ENCODE data around the gene SKIDA1.

The SKIDA1 gene

GRCh38 chr10:21529032-21529910, 3.8 kb upstream of the SKIDA1 start:
- ATAC-seq (no peak), DNase-seq (no peak)

- no peak for ATAC-seq
- DNase-seq: no peak
Measured at GRCh38 chr10:21528236-21529031, 3.0 kb upstream of the SKIDA1 start.

GRCh38 chr10:21527598-21528235, 2.2 kb upstream of the SKIDA1 start:
- DNase-seq: no peak
- no peak for ATAC-seq

- peak; percentile 38 for ATAC-seq
- DNase-seq: peak; percentile 62
Measured at GRCh38 chr10:21526860-21527597, 1.5 kb upstream of the SKIDA1 start.

GRCh38 chr10:21526188-21526859, 842 bp upstream of the SKIDA1 start:
- ATAC-seq (peak; percentile 64), DNase-seq (peak; percentile 67)

GRCh38 chr10:21524526-21525366, 736 bp downstream of the SKIDA1 start:
- ATAC-seq: no peak
- no peak for DNase-seq

GRCh38 chr10:21524131-21524525, 1.4 kb downstream of the SKIDA1 start:
- ATAC-seq (no peak), DNase-seq (no peak)

GRCh38 chr10:21523557-21524008, 1.9 kb downstream of the SKIDA1 start:
- DNase-seq (no peak), ATAC-seq (no peak)

- no peak for DNase-seq
- ATAC-seq: no peak
Measured at GRCh38 chr10:21522631-21523406, 2.7 kb downstream of the SKIDA1 start.

- ATAC-seq (no peak), DNase-seq (no peak)
Measured at GRCh38 chr10:21521751-21522533, 3.5 kb downstream of the SKIDA1 start.

GRCh38 chr10:21520949-21521348, 4.5 kb downstream of the SKIDA1 start:
- DNase-seq: no peak
- ATAC-seq: no peak

GRCh38 chr10:21520509-21520908, 5.0 kb downstream of the SKIDA1 start:
- DNase-seq (no peak), ATAC-seq (no peak)

GRCh38 chr10:21519941-21520436, 5.5 kb downstream of the SKIDA1 start:
- ATAC-seq: no peak
- DNase-seq: no peak

GRCh38 chr10:21519397-21519933, 6.0 kb downstream of the SKIDA1 start:
- DNase-seq (no peak), ATAC-seq (no peak)

GRCh38 chr10:21518641-21519396, 6.7 kb downstream of the SKIDA1 start:
- ATAC-seq (no peak), DNase-seq (no peak)

- DNase-seq: no peak
- ATAC-seq: peak; percentile 50
Measured at GRCh38 chr10:21518149-21518640, 7.3 kb downstream of the SKIDA1 start.
